ENCODE data around the gene TRIM39. TPM values are rescaled to one million over a fixed set of nuclear protein-coding genes. Genes with fewer than 3 reads are reported as not detected.

Gene TRIM39
- total and polyA plus RNA-seq, 4 donors = 2.7 to 11.0 (median 4.4) TPM

- H3K4me3 ChIP-seq (ENCODE audit: low read depth in 1 of 3, low read length in 3 of 3) = peak overlapping the region in 1 of 3 donors; percentile 18
- TF ChIP-seq CTCF (IDR thresholded peaks at IDR 0.05; ENCODE audit: low read depth, low read length, missing input control) (peak; percentile 63), ZBTB33 (IDR thresholded peaks at IDR 0.05) (no peak), RAD21 (IDR thresholded peaks at IDR 0.05) (peak; percentile 71 to 77)
- no peaks in the 10 kb centered on the region for H3K36me3 ChIP-seq (ENCODE audit: control insufficient read depth in 4 of 4, insufficient read depth in 3 of 4, low read depth in 1 of 4, low read length in 3 of 4)
- H3K9me3 ChIP-seq (ENCODE audit: control insufficient read depth in 4 of 4, low read length in 3 of 4) = peaks cover 0 to 2% (median 0%) of the 10 kb centered on the region in 4 donors
- no peak overlapping the region for H3K27ac ChIP-seq (ENCODE audit: low read depth in 1 of 2, low read length in 2 of 2)
- peaks cover 0 to 4% (median 2%) of the 10 kb centered on the region in 4 donors for H3K4me1 ChIP-seq (ENCODE audit: control insufficient read depth in 4 of 4, insufficient read depth in 4 of 4, low read length in 3 of 4)
- peaks cover 0 to 14% (median 5%) of the 10 kb centered on the region in 4 donors for H3K27me3 ChIP-seq (ENCODE audit: control insufficient read depth in 4 of 4, insufficient read depth in 4 of 4, low read length in 3 of 4)
- 7% methylated on average over 40 of the region's 40 CpGs for WGBS
- DNase-seq (ENCODE audit: low spot score) = peak; percentile 43
- H3K9ac ChIP-seq (ENCODE audit: low read depth in 1 of 2, low read length in 2 of 2) = no peak overlapping the region
Observed at GRCh38 chr6:30357678-30358540, 31.2 kb downstream of the TRIM39 start.

- no peak for DNase-seq (ENCODE audit: low spot score)
- Histone ChIP-seq H3K9ac (ENCODE audit: low read depth in 1 of 2, low read length in 2 of 2) (no peak overlapping the region), H3K27me3 (ENCODE audit: control insufficient read depth in 4 of 4, insufficient read depth in 4 of 4, low read length in 3 of 4) (peaks cover 0 to 14% (median 5%) of the 10 kb centered on the region in 4 donors), H3K4me3 (ENCODE audit: low read depth in 1 of 3, low read length in 3 of 3) (no peak overlapping the region), H3K9me3 (ENCODE audit: control insufficient read depth in 4 of 4, low read length in 3 of 4) (peaks cover 0 to 2% (median 0%) of the 10 kb centered on the region in 4 donors), H3K27ac (ENCODE audit: low read depth in 1 of 2, low read length in 2 of 2) (no peak overlapping the region), H3K36me3 (ENCODE audit: control insufficient read depth in 4 of 4, insufficient read depth in 3 of 4, low read depth in 1 of 4, low read length in 3 of 4) (no peaks in the 10 kb centered on the region), H3K4me1 (ENCODE audit: control insufficient read depth in 4 of 4, insufficient read depth in 4 of 4, low read length in 3 of 4) (peaks cover 0 to 4% (median 2%) of the 10 kb centered on the region in 4 donors)
- TF ChIP-seq RAD21 (IDR thresholded peaks at IDR 0.05) = no peak
- no peak for TF ChIP-seq EGR1 (IDR thresholded peaks at IDR 0.05; ENCODE audit: low read depth in 2 of 2)
- no peak for TF ChIP-seq TAF1 (conservative IDR thresholded peaks at IDR 0.05)
- no peak for TF ChIP-seq RXRA (IDR thresholded peaks at IDR 0.05)
- no peak for TF ChIP-seq HNF4G (IDR thresholded peaks at IDR 0.05)
- no peak for TF ChIP-seq FOXA2 (IDR thresholded peaks at IDR 0.05)
- no peak for TF ChIP-seq GABPA (IDR thresholded peaks at IDR 0.05 in 1 of 2, conservative IDR thresholded peaks at IDR 0.05 in 1 of 2)
- TF ChIP-seq CTCF (IDR thresholded peaks at IDR 0.05; ENCODE audit: low read depth, low read length, missing input control) = no peak
- no peak for TF ChIP-seq SP1 (IDR thresholded peaks at IDR 0.05)
- TF ChIP-seq FOXA1 (IDR thresholded peaks at IDR 0.05) = no peak
- TF ChIP-seq, protein P1, sequence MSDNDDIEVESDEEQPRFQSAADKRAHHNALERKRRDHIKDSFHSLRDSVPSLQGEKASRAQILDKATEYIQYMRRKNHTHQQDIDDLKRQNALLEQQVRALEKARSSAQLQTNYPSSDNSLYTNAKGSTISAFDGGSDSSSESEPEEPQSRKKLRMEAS (IDR thresholded peaks at IDR 0.05) = no peak
- no peak for TF ChIP-seq ATF3 (IDR thresholded peaks at IDR 0.05)
- WGBS = 62% methylated on average over 5 of the region's 5 CpGs
Observed at GRCh38 chr6:30359276-30359675, 32.5 kb downstream of the TRIM39 start.

Measured in liver (tissue), 9 donors.